Activated CD8-positive, alpha-beta memory T cell treated with anti-CD3 and anti-CD28 coated beads, Interleukin-2, amount 50 U/mL, for 4 hours (primary cell): ENCODE data around the gene PNMT.

Experiments used
- DNase-seq: peaks from one replicate; pipeline ENCODE4 v3.0.0-alpha.2; 2020

Gene PNMT

GRCh38 chr17:39667945-39668924, at the start of gene PNMT:
PNMT (plus strand) TSS chr17:39668453; CDS start chr17:39668476, 23 bp downstream.
- peak; percentile 66 for DNase-seq

- no peak for DNase-seq
These were observed 49.1 kb upstream of the PNMT start for GRCh38 chr17:39618956-39619785.

- DNase-seq = no peak
These were observed 48.5 kb upstream of the PNMT start for GRCh38 chr17:39619786-39620101.

GRCh38 chr17:39621523-39622379, 46.5 kb upstream of the PNMT start:
- peak; percentile 86 for DNase-seq

- DNase-seq = no peak
These were observed 45.8 kb upstream of the PNMT start for GRCh38 chr17:39622380-39623006.

- DNase-seq = peak; percentile 87
These were observed 44.8 kb upstream of the PNMT start for GRCh38 chr17:39623356-39623950.

- no peak for DNase-seq
These were observed 43.9 kb upstream of the PNMT start for GRCh38 chr17:39624313-39624712.

GRCh38 chr17:39625198-39625785, 43.0 kb upstream of the PNMT start:
- DNase-seq = no peak

- DNase-seq = peak; percentile 46
These were observed 41.8 kb upstream of the PNMT start, which contains the start of gene PPP1R1B for GRCh38 chr17:39626171-39627046. PPP1R1B (plus strand) TSS chr17:39626952; CDS start chr17:39627393, 441 bp downstream.

GRCh38 chr17:39627047-39627711, 41.1 kb upstream of the PNMT start:
- no peak for DNase-seq

- no peak for DNase-seq
These were observed 40.3 kb upstream of the PNMT start for GRCh38 chr17:39627712-39628516.

GRCh38 chr17:39628655-39629493, 39.4 kb upstream of the PNMT start:
- no peak for DNase-seq

GRCh38 chr17:39629494-39629880, 38.8 kb upstream of the PNMT start:
- DNase-seq = no peak

- DNase-seq = no peak
These were observed 38.4 kb upstream of the PNMT start for GRCh38 chr17:39629898-39630297.

- DNase-seq = no peak
These were observed 36.9 kb upstream of the PNMT start for GRCh38 chr17:39631403-39631802.

GRCh38 chr17:39632153-39632941, 35.9 kb upstream of the PNMT start:
- no peak for DNase-seq

GRCh38 chr17:39633570-39634183, 34.6 kb upstream of the PNMT start:
- no peak for DNase-seq
